ENCODE data around the gene MGLL.

DNA sequence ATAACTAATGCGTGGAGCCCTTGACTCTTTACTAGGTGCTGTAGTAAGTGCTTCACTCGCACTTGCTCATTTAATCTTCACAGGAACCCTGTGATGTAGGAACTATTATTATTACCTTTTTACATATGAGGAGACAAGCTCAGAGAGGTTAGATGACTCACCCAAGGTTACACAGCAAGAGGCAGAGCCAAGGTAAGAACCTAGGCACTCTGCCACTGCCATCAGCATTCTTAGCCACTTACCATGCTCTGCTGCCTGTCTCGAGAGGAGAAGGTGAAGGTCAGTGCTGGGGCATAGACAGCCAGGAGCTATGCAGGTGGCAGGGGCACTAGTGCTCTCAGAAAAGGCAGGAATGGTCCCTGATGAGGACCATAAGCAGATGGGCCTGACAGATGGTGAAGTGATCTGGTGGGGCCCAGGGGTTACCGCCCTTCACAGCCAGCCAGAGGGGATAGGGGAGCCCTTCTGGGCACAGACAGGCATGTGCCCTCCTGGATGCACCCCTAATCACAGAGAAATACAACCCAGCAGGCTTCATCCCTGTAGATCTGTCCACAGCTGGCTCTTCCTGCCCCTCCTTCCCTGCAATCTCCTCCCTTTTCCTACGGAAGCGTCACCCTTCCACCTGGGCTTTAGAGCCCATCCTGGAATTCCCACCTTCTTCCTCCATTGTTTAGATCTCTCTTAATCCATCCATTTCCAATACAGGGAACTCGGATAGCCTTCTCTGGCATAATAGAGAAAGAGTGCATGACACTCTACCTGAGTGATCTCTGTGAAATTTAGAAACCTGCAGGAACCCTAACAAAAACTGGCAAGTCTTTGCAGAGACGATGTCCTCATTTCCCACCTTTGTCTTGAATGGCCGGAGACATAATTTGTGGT lies 122.7 kb downstream of the MGLL start:
- TF ChIP-seq EZH2 (IDR thresholded peaks at IDR 0.05; ENCODE audit: borderline replicate concordance, low read length): no peak
- TF ChIP-seq, protein P1, sequence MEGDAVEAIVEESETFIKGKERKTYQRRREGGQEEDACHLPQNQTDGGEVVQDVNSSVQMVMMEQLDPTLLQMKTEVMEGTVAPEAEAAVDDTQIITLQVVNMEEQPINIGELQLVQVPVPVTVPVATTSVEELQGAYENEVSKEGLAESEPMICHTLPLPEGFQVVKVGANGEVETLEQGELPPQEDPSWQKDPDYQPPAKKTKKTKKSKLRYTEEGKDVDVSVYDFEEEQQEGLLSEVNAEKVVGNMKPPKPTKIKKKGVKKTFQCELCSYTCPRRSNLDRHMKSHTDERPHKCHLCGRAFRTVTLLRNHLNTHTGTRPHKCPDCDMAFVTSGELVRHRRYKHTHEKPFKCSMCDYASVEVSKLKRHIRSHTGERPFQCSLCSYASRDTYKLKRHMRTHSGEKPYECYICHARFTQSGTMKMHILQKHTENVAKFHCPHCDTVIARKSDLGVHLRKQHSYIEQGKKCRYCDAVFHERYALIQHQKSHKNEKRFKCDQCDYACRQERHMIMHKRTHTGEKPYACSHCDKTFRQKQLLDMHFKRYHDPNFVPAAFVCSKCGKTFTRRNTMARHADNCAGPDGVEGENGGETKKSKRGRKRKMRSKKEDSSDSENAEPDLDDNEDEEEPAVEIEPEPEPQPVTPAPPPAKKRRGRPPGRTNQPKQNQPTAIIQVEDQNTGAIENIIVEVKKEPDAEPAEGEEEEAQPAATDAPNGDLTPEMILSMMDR (conservative IDR thresholded peaks at IDR 0.05 in 1 of 2, IDR thresholded peaks at IDR 0.05 in 1 of 2; ENCODE audit: extremely low read depth in 1 of 2, insufficient read depth in 1 of 2, low read depth in 1 of 2, low read length in 2 of 2): no peak
